Measurements from ENCODE around the gene SERINC3.

SERINC3 gene

DNA sequence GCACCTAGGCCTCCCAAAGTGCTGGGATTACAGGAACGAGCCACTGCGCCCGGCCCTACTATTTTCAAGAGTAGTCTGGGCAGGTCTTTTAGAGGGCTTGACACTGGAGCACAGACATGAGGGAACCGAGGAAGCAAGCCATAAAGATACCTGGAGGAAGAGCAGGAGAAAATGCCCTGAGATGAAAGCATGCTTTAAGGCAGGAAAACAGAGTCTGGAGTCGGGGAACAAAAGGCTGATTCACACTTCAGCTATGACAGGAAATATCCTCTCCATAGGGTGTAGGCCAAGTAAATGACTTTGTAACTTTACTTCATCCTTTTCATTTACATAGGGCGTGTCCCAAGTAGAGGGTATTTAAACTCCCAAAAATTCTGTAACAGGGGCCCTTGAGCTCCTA lies 4.3 kb upstream of the SERINC3 start:
- TF ChIP-seq, protein P1, sequence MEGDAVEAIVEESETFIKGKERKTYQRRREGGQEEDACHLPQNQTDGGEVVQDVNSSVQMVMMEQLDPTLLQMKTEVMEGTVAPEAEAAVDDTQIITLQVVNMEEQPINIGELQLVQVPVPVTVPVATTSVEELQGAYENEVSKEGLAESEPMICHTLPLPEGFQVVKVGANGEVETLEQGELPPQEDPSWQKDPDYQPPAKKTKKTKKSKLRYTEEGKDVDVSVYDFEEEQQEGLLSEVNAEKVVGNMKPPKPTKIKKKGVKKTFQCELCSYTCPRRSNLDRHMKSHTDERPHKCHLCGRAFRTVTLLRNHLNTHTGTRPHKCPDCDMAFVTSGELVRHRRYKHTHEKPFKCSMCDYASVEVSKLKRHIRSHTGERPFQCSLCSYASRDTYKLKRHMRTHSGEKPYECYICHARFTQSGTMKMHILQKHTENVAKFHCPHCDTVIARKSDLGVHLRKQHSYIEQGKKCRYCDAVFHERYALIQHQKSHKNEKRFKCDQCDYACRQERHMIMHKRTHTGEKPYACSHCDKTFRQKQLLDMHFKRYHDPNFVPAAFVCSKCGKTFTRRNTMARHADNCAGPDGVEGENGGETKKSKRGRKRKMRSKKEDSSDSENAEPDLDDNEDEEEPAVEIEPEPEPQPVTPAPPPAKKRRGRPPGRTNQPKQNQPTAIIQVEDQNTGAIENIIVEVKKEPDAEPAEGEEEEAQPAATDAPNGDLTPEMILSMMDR (conservative IDR thresholded peaks at IDR 0.05; ENCODE audit: control insufficient read depth, insufficient read depth, low read depth, low read length), result no peak
- peak; percentile 58 for DNase-seq (ENCODE audit: low read depth)
- no peak overlapping the region for H3K4me3 ChIP-seq (ENCODE audit: control insufficient read depth, low read depth, low read length)

DNA sequence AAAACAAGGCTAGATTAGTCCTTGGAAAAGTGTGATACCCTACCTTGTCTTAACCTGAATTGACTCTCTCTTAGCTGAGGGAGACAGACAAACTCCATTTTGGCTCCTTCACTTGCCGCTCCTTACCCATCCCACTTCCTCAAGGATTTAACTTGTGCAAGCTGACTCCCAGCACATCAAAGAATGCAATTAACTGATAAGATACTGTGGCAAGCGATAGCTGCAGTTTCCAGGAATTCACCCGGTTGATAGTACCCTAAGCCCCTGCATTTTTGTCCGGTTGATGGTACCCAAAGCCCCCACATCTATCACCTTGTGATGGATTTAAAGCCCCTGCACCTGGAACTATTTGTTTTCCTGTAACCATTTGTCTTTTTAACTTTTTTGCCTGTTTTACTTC lies 1.9 kb upstream of the SERINC3 start:
- H3K4me3 ChIP-seq (ENCODE audit: control insufficient read depth, low read depth, low read length), result no peak overlapping the region
- TF ChIP-seq, protein P1 (conservative IDR thresholded peaks at IDR 0.05; ENCODE audit: control insufficient read depth, insufficient read depth, low read depth, low read length), result no peak
- no peak for DNase-seq (ENCODE audit: low read depth)

DNA sequence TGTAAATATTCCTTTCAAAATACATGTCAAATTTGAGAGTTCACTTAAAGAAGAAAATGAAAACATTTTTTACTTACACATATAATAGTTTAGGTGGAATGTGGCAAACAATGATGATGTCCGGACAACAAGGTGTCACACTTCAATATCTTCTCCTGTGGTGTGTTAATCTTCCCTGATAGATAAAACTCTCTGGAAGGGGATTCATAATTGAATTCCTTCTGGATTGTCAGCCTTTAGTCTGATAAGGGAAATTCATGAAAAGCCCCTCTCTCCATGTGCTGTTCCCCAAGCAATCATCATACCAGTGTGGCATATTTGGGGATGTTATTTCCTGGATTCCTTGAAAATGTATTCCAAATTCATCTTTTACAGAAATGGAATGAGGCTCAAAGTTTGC lies 971 bp upstream of the SERINC3 start:
- TF ChIP-seq, protein P1 (conservative IDR thresholded peaks at IDR 0.05; ENCODE audit: control insufficient read depth, insufficient read depth, low read depth, low read length), result no peak
- DNase-seq (ENCODE audit: low read depth), result no peak
- no peak overlapping the region for H3K4me3 ChIP-seq (ENCODE audit: control insufficient read depth, low read depth, low read length)

DNA sequence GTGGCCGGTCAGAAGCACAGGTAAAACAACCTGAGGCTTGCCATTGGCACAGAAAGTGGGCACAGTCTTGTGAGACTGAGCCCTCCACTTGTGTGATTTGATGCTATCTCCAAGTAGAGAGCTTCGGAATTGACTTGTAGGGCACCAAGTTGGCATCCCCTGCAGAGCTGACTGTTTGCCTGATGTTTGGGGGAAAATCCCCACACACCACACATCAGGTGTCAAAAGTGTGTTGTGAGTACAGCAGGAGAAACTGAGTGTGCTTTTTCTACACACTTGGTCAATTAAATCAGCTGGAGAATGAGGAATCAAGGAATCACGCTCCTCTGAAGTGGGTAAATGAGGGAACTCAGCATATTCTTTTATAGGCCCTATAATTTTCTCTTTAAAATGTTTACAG lies 989 bp downstream of the SERINC3 start:
- DNase-seq (ENCODE audit: low read depth), result no peak
- H3K4me3 ChIP-seq (ENCODE audit: control insufficient read depth, low read depth, low read length), result peak overlapping the region; percentile 99
- TF ChIP-seq, protein P1 (conservative IDR thresholded peaks at IDR 0.05; ENCODE audit: control insufficient read depth, insufficient read depth, low read depth, low read length), result no peak

DNA sequence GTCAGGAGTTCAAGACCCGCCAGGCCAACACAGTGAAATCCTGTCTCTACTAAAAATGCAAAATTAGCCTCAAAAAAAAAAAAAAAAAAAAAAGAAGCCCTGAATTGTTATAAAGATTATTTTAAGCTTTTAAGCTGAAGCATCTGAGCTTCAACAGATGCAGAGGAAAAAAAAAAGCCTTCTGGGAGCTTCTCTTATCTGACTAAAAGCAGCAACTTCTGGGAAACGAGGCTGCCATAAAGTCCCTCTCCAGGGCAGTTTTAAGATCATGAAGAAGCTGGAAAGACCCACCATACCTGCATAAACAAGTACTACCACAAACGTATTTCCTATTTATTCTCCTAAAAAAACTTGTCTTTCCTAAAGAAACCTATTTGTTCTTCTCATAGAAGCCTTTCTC lies 3.6 kb downstream of the SERINC3 start:
- no peak overlapping the region for H3K4me3 ChIP-seq (ENCODE audit: control insufficient read depth, low read depth, low read length)
- TF ChIP-seq, protein P1 (conservative IDR thresholded peaks at IDR 0.05; ENCODE audit: control insufficient read depth, insufficient read depth, low read depth, low read length), result no peak
- DNase-seq (ENCODE audit: low read depth), result no peak

DNA sequence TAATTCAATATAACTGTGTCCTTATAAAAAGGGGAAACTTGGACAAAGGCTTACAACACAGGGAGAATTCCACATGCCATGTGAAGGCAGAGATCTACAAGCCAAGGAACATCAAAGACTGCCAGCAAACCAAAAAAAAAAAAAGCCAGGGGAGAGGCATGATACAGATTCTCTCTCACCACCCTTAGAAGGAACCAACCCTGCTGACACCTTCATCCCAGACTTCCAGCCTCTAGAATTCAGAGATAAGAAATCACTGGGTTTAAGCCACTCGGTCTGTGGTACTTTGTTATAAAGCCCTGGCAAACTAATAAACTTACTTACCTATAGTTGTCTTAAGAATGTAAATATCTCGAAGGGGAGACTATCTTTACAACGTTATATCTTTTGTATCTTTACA lies 4.4 kb downstream of the SERINC3 start:
- TF ChIP-seq, protein P1 (conservative IDR thresholded peaks at IDR 0.05; ENCODE audit: control insufficient read depth, insufficient read depth, low read depth, low read length), result no peak
- H3K4me3 ChIP-seq (ENCODE audit: control insufficient read depth, low read depth, low read length), result no peak overlapping the region
- no peak for DNase-seq (ENCODE audit: low read depth)

DNA sequence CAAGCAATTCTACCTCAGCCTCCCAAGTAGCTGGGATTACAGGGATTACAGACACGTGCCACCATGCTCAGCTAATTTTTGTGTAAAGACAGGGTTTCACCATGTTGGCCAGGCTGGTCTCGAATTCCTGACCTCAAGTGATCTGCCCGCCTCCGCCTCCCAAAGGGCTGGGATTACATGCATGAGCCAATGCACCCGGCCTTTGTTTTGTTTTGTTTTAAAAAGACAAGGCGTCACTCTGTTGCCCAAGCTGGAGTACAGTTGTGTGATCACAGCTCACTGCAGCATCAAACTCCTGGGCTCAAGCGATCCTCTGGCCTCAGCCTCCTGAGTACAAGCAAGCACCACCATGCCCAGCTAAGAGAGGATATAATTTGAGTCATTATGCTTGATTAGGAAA lies 5.4 kb downstream of the SERINC3 start:
- H3K4me3 ChIP-seq (ENCODE audit: control insufficient read depth, low read depth, low read length), result no peak overlapping the region
- DNase-seq (ENCODE audit: low read depth), result peak; percentile 85
- TF ChIP-seq, protein P1 (conservative IDR thresholded peaks at IDR 0.05; ENCODE audit: control insufficient read depth, insufficient read depth, low read depth, low read length), result no peak
